Mesenteric fat pad (tissue), 1 donor: Measurements from ENCODE around the gene CHID1. TPM values are rescaled to one million over a fixed set of nuclear protein-coding genes. Genes with fewer than 3 reads are reported as not detected.

ENCODE experiments used
- DNase-seq: peaks from one replicate; pipeline ENCODE4 v3.0.0-alpha.2; 2020; ENCODE audit warnings: low spot score
- total RNA-seq: library from RNA; stranded (reverse); fragmentation: NEBNext Ultra II Directional; extraction: Animal tissue kit (Norgen Biotek cat#: 25700); gene quantifications from one replicate; pipeline ENCODE4 v1.2.1, GENCODE V29; 2021
- donor health status: DM: yes; HTN: yes; CAD: no.

CHID1 gene
- total RNA-seq, 1 donor from 2014 or later: 72.1 TPM

DNA sequence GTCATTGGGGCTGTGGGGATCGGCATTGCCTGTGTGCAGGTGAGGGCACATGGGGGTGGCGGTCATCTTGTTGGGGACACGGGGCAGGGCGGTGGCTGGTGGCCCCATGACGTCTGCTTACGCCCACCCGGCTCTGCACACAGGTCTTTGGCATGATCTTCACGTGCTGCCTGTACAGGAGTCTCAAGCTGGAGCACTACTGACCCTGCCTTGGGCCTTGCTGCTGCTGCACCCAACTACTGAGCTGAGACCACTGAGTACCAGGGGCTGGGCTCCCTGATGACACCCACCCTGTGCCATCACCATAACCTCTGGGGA, 72.7 kb downstream of the CHID1 start:
- no peak for DNase-seq

- DNase-seq: no peak
Measured at GRCh38 chr11:837189-837989, 73.2 kb downstream of the CHID1 start.

- no peak for DNase-seq
Measured at GRCh38 chr11:836700-837099, 73.9 kb downstream of the CHID1 start.

- DNase-seq: no peak
Measured at GRCh38 chr11:836274-836673, 74.3 kb downstream of the CHID1 start.

DNA sequence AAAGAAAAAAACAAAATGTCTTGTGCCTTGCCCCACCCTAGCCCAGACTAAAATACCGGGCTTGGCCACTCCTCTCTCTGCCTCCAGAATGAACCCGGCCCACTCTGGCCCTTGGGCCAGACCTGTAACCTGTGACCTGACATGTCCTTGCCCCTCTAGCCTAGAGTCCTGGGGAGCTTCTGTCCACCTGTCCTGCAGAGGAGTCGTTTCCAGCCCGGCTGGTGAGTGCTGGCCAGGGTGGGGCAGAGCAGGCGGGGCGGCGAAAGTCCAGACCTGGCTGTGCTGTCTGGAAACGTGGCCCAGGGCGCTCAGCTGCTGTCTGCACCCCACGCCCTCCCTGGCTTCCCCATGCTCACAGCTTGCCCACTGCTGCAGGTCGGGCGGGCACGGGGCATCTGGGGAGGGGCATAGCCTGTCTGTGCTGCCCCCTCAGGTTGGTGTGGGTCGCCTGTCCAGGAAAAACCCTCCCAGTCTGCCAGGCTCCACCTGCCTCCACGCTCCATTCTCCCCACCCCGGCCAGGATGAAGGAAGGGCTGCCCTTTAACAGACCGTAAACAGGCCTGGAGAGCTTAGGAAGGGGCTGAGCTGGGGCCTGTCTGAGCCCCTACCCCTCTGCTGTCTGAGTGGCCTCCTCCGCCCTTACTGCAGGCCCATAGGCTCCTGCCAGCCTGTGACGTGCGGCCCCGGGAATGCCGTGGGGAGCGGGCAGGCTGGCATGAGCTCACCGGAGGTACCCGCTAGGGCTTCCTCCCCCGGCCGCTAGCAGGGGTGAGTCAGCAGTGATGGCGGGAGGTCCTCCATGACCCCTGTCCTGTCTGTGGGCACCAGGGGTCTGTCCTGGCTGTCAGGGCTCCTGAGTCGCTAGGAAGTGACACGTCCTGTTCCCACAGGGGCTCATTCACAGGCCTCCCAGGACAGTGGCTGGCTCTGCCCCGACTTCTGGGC, 76.0 kb downstream of the CHID1 start:
- no peak for DNase-seq

- no peak for DNase-seq
Measured at GRCh38 chr11:833849-834311, 76.7 kb downstream of the CHID1 start.

- DNase-seq: no peak
Measured at GRCh38 chr11:833114-833791, 77.4 kb downstream of the CHID1 start.

DNA sequence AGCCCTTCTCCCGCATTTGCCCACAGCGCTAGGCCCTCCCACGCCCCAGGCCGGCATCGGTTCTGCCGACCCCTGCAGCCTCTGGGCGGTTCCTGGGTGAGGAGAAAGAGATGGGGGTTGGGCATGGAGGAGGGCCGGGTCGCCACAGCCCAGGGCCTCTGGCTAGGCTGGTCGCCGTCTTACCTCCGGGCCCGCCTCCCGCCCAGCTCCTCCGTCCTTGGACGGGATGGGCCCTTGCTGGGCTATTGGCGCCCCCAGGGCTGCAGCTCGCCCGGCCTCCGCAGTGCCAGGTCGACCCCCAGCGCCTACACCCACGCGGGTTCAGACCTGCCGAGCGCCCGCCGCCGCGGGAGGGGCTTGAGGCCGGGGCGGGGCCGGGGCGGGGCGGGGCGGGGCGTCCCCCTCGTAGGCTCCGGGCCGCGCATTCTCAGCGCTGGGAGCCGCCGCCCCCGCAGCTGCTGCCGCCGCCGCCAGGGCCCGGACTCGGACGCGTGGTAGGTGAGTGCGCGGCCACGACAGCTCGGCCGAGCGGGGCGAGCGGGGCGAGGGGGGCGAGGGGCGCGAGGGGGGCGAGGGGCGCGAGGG, 78.0 kb downstream of the CHID1 start, which contains the start of gene CD151:
Gene CD151, plus strand, starts transcription at position 424 of the 585 bp plus-strand sequence. CDS start 3,118 bp downstream, outside the sequence.
- DNase-seq: no peak

DNA sequence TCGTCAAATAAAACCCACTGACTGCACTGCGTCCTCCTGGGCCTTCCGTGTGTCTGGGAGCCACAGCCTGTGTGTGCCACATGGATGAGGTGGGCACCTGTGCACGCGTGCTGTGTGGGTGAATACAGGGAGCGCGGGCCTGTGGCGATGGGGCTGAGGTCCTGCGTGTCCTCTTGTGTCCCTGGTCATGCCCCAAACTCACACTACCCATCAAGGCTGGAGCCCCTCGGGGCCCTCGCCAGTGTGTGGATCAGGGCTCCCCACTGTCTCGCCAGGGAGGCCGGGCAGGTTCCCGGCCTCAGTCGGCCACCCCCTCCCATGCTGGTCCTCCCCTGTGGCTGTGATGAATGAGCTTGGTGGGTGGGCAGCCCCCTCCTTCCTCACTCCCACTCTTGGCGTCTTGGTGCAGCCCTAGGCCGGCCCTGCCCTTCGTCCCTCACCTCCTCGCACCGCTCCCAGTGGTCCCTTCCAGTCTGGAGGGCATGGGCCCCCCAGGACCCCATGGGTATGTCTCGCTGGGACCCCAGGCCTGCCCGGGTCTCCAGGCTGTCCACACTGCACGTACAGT, 78.6 kb downstream of the CHID1 start:
- DNase-seq: no peak

GRCh38 chr11:831118-831864, 79.3 kb downstream of the CHID1 start:
- DNase-seq: no peak

- no peak for DNase-seq
Measured at GRCh38 chr11:830295-831117, 80.1 kb downstream of the CHID1 start.

GRCh38 chr11:829847-830294, 80.7 kb downstream of the CHID1 start:
- no peak for DNase-seq

GRCh38 chr11:829176-829846, 81.3 kb downstream of the CHID1 start:
- no peak for DNase-seq

DNA sequence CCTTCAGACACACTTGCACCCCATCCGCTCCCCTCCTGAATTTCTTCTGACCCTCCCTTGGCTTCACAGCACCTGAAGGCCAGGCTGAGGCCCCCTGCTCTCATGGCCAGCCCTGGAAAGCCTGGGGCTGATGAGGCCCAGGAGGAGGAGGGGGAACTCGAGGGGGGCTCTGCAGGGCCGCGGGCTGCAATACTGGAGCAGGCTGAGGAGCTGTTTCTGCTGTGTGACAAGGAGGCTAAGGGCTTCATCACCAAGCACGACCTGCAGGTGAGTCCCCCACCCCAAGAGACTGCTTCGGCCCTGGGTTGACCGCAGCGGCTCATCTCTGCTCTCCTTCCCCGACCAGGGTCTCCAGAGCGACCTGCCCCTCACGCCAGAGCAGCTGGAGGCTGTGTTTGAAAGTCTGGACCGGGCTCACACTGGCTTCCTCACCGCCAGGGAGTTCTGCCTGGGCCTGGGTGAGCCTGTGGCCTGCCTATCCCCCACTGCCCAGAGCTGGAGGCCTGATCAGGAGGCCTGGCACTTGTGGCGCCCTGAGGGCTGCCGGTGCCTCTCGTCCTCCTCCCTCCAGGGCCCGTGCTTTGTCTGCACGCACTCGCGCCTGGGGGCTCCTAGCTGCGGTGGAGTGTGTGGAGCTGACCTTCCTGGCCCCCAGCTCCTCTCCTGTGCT, 82.0 kb downstream of the CHID1 start:
- DNase-seq: no peak

- DNase-seq: no peak
Measured at GRCh38 chr11:827897-828192, 82.8 kb downstream of the CHID1 start, which contains the start of gene CRACR2B. CRACR2B (plus strand) TSS chr11:827919; CDS start chr11:828608, 689 bp downstream.

- DNase-seq: no peak
Measured at GRCh38 chr11:827146-827896, 83.3 kb downstream of the CHID1 start.

DNA sequence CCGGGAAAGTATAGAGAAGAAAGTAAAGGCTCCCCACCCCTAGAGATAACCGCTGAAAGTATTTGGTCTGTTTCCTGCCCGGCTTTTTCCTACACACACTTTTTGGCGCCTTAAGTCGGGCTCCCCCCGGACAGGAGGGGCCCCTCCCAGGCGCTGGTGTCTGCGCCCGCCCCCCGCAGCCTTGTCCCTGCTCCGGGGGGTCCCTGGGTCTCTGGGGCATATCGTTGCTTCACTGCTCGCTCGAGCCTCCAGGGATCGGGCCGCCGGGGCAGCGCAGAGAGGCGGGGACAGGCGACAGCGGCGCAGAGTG, 83.8 kb downstream of the CHID1 start:
- no peak for DNase-seq

DNA sequence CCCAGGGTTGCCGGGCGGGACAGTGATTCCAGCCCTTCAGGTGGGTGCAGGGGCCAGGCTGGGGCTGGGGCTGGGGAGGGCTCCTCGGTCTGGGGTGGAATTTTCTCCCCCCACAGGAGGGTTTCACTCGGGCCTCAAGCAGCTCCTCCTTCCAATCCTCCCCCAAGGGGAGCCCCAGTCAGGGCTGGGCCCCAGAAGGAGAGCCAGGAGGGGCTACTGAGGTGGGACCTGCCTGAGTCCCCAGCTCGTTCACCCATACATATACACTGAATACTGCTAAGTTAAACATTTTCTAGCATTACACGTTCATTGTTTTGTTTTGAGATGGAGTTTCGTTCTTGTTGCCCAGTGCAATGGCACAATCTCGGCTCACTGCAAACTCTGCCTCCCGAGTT, 84.4 kb downstream of the CHID1 start:
- no peak for DNase-seq
